Measurements from ENCODE around the gene PARG.

Gene PARG

GRCh38 chr10:49837685-49838084 is 104.1 kb downstream of the PARG start:
- TF ChIP-seq TEAD4 (IDR thresholded peaks at IDR 0.05) (0 out of 2 replicates have a peak, but pooled peaks have one; percentile 11), RAD21 (IDR thresholded peaks at IDR 0.05; ENCODE audit: low read depth) (no peak), MAX (IDR thresholded peaks at IDR 0.05) (peak; percentile 73)

GRCh38 chr10:49837051-49837478 is 104.8 kb downstream of the PARG start:
- TF ChIP-seq RAD21 (IDR thresholded peaks at IDR 0.05; ENCODE audit: low read depth) (no peak), TEAD4 (IDR thresholded peaks at IDR 0.05) (no peak)

GRCh38 chr10:49834976-49835375 is 106.9 kb downstream of the PARG start:
- TF ChIP-seq TEAD4 (IDR thresholded peaks at IDR 0.05) (no peak), NFIC (IDR thresholded peaks at IDR 0.05) (no peak), ZBTB7A (IDR thresholded peaks at IDR 0.05; ENCODE audit: low read depth) (no peak), RAD21 (IDR thresholded peaks at IDR 0.05; ENCODE audit: low read depth) (no peak), EP300 (IDR thresholded peaks at IDR 0.05; ENCODE audit: borderline replicate concordance) (no peak), CREB1 (IDR thresholded peaks at IDR 0.05; ENCODE audit: low read depth) (no peak), REST (IDR thresholded peaks at IDR 0.05; ENCODE audit: low read depth) (no peak)

- no peak for TF ChIP-seq CEBPB (IDR thresholded peaks at IDR 0.05)
- no peak for TF ChIP-seq EP300 (IDR thresholded peaks at IDR 0.05; ENCODE audit: borderline replicate concordance)
- no peak for TF ChIP-seq YY1 (IDR thresholded peaks at IDR 0.05; ENCODE audit: low read depth)
- no peak for TF ChIP-seq MAX (IDR thresholded peaks at IDR 0.05)
- TF ChIP-seq USF1 (IDR thresholded peaks at IDR 0.05), result no peak
- TF ChIP-seq TCF12 (IDR thresholded peaks at IDR 0.05; ENCODE audit: low read depth), result no peak
- no peak for TF ChIP-seq EGR1 (IDR thresholded peaks at IDR 0.05)
- TF ChIP-seq RAD21 (IDR thresholded peaks at IDR 0.05; ENCODE audit: low read depth), result no peak
- TF ChIP-seq REST (IDR thresholded peaks at IDR 0.05; ENCODE audit: low read depth), result no peak
- no peak for TF ChIP-seq ZBTB7A (IDR thresholded peaks at IDR 0.05; ENCODE audit: low read depth)
- TF ChIP-seq NFIC (IDR thresholded peaks at IDR 0.05), result no peak
- TF ChIP-seq TAF1 (IDR thresholded peaks at IDR 0.05; ENCODE audit: low read depth), result no peak
Measured at GRCh38 chr10:49834201-49834600, 107.6 kb downstream of the PARG start.

- TF ChIP-seq CREB1 (IDR thresholded peaks at IDR 0.05; ENCODE audit: low read depth), result no peak
- no peak for TF ChIP-seq USF1 (IDR thresholded peaks at IDR 0.05)
- TF ChIP-seq FOXM1 (IDR thresholded peaks at IDR 0.05; ENCODE audit: borderline replicate concordance, low read depth), result no peak
- no peak for TF ChIP-seq EP300 (IDR thresholded peaks at IDR 0.05; ENCODE audit: borderline replicate concordance)
- no peak for TF ChIP-seq YY1 (IDR thresholded peaks at IDR 0.05; ENCODE audit: low read depth)
- no peak for TF ChIP-seq EGR1 (IDR thresholded peaks at IDR 0.05)
- no peak for TF ChIP-seq REST (IDR thresholded peaks at IDR 0.05; ENCODE audit: low read depth)
- TF ChIP-seq TEAD4 (IDR thresholded peaks at IDR 0.05), result no peak
- no peak for TF ChIP-seq CEBPB (IDR thresholded peaks at IDR 0.05)
- TF ChIP-seq TCF12 (IDR thresholded peaks at IDR 0.05; ENCODE audit: low read depth), result no peak
- TF ChIP-seq NFIC (IDR thresholded peaks at IDR 0.05), result no peak
Measured at GRCh38 chr10:49833168-49833567, 108.7 kb downstream of the PARG start.
